AG09309 (cell line): ENCODE data around the gene MTARC2.

Experiments used
- DNase-seq: peaks from one replicate; pipeline ENCODE4 v3.0.0-alpha.2; 2010; ENCODE audit warnings: low read depth
- H3K4me3 ChIP-seq: 2 replicates; pipeline ENCODE4 v1.5.1; 2011; ENCODE audit warnings: mild to moderate bottlenecking, low read depth, low read length, moderate library complexity; ENCODE audit not compliant: control insufficient read depth
- CTCF ChIP-seq: IDR thresholded peaks from 2 replicates; pipeline ENCODE4 v1.5.1; 2011; ENCODE audit warnings: mild to moderate bottlenecking, low read depth, low read length, inconsistent platforms; ENCODE audit not compliant: insufficient read depth, control insufficient read depth; ENCODE audit errors: missing control alignments

MTARC2 gene

GRCh38 chr1:220796530-220796929 lies 48.4 kb downstream of the MTARC2 start:
- DNase-seq = no peak
- no peak for TF ChIP-seq CTCF
- H3K4me3 ChIP-seq = no peak overlapping the region

DNA sequence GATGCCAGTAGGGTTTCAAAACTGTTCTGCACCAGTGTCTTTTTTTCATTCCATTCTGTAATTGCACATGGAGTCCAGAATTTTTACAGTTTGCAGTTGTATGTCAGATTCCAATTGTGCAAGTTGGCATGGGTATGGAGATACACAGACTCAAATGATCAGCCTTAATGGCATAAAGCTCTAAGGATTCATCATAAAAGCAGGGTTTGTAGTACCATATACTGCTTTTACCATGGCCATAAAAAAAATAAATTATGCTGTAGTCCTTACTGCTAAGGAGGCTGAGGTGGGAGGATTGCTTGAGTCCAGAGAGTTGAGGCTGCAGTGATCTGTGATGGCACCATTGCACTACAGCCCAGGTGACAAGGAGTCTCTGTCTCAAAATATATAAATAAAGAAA lies 48.9 kb downstream of the MTARC2 start:
- H3K4me3 ChIP-seq = no peak overlapping the region
- no peak for DNase-seq
- no peak for TF ChIP-seq CTCF

DNA sequence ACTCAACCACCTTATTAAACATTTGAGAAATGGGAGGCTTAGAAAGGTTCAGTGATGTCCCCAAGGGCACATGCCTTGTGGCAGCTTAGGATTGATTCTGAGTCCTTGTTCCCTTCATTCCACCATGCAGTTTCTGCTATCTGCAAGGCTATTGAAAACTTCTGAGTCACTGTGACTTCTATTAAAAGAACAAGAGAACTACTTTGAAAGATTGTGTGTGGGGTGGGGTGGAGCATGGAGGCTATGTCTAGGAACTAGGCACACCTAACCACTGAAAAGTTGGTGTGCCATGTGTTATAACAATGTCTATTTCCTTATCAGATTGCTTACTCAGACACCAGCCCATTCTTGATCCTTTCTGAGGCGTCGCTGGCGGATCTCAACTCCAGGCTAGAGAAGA lies 49.4 kb downstream of the MTARC2 start:
- no peak overlapping the region for H3K4me3 ChIP-seq
- no peak for DNase-seq
- no peak for TF ChIP-seq CTCF

DNA sequence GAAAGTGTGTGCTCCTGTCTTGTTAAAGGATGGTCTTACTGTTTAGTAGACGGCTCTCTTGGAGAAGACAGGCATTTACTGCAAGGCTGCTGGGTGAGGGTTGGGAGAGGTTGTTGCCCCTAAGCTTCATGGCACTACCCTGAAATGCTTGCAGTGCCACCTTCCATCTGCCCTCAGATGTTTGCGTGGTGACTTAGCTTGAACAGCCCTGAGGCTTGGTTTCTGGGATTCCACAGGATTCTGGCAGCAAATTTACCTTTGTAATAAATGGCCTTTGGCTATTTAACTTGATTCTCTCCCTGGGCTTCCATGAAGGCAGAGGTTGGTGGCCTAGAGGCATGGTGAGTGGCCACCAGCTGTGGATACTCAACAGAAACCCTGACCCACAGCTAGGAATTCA lies 50.2 kb downstream of the MTARC2 start:
- DNase-seq = no peak
- H3K4me3 ChIP-seq = no peak overlapping the region
- no peak for TF ChIP-seq CTCF

DNA sequence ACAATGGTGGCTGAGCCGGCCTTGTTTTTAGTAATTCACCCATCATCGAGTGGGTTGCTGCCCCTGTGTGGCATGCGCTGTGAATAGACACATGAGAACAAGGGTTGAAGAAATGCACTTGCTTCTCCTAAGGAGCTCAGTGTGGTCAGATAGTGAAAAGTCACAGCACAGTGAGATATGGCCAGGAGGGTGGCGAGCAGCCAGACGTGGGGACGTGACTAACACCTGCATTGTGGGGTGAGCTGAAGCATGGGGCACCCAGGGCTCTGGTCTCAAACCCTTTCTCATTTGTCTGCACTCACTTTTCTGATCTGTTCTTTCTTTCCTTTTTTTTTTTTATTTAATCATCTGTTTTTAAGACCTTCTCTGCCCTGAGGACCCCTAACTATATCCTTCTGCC lies 52.1 kb downstream of the MTARC2 start:
- DNase-seq = no peak

DNA sequence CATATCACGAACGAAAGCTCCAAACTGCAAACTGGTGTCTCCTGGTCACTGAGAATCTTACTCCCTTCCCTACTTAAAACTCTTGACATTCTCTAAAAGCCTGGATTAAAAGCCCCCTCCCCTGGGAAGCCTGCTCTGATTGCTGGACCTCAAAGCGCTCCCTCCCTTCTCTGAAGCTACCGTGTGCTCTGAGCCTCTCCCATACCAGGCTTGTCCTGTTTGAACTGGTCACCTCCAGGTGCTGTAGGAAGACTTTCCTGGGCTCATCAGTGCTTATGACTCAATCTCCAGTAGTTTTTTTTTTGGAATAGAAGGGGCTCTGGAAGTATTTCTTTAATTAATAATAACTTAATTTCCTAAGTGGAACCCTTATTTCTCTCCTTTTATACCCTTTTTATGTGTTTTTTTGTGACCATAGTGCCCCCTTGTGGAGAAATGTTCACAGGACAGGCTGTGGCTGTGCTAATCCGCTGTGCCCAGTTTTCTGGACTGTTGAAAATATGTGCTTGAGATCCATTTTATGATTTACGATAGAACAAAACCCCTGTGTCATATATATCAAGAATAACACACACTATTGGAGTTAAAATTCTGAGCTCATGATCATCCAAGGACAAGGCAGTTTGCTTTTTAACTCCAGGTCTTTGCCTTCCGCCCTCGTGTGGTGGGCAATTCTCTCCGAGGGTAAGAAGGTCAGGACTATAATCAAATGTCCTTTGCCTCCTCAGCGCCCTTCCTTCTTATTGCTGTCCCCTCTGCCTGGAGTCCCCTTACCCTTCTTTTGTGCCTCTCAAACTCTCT lies 55.5 kb downstream of the MTARC2 start:
- no peak for DNase-seq
- peak; percentile 70 for TF ChIP-seq CTCF
- H3K4me3 ChIP-seq = no peak overlapping the region

More for the DNA sequence above, 52.1 kb downstream of the MTARC2 start:
- no peak overlapping the region for H3K4me3 ChIP-seq
- TF ChIP-seq CTCF = no peak
